CD4-positive, CD25-positive, alpha-beta regulatory T cell (primary cell): ENCODE results near the gene BDH1. TPM values are rescaled to one million over a fixed set of nuclear protein-coding genes. Genes with fewer than 3 reads are reported as not detected.

ENCODE experiments used
- ATAC-seq, 2 donors: fragments of 150-1000 bp; cut with Tn5 transposase; one replicate each; pipeline ENCODE4 v1.10.0; 2021; ENCODE audit warnings: low read depth in 2 of 2, moderate number of reproducible peaks in 2 of 2, moderate library complexity in 1 of 2
- DNase-seq, 3 donors: peaks; one replicate each; pipeline versions ENCODE4 v3.0.0 to v3.0.0-alpha.2; 2012 to 2022; ENCODE audit warnings: mixed read lengths in 1 of 3
- H3K27ac ChIP-seq: one replicate; pipeline ENCODE4 v1.7.0; 2013; ENCODE audit warnings: mild to moderate bottlenecking, low read length; ENCODE audit not compliant: insufficient read depth, poor library complexity, severe bottlenecking
- H3K27me3 ChIP-seq: one replicate; pipeline ENCODE4 v1.7.0; 2013; ENCODE audit warnings: low read length; ENCODE audit not compliant: control insufficient read depth, insufficient read depth
- H3K36me3 ChIP-seq: one replicate; pipeline ENCODE4 v1.7.0; 2013; ENCODE audit warnings: mild to moderate bottlenecking, low read length, moderate library complexity; ENCODE audit not compliant: control insufficient read depth, insufficient read depth
- H3K4me1 ChIP-seq: 2 replicates; pipeline ENCODE4 v1.7.0; 2013; ENCODE audit warnings: mild to moderate bottlenecking, low read length; ENCODE audit not compliant: insufficient read depth, control insufficient read depth, poor library complexity, severe bottlenecking
- H3K4me3 ChIP-seq: one replicate; pipeline ENCODE4 v1.7.0; 2013; ENCODE audit warnings: low read depth, mild to moderate bottlenecking, low read length, moderate library complexity
- H3K9me3 ChIP-seq, 2 experiments: 1 replicate in 1 of 2; 2 replicates in 1 of 2; pipeline ENCODE4 v1.7.0; 2013; ENCODE audit warnings: low read length in 2 of 2, mild to moderate bottlenecking in 1 of 2, moderate library complexity in 1 of 2; ENCODE audit not compliant: control insufficient read depth in 2 of 2
- H3K27ac Mint-ChIP-seq, 3 donors: one replicate each; pipeline ENCODE4 v1.8.0; 2020 to 2022; ENCODE audit warnings: mild to moderate bottlenecking in 3 of 3, mixed read lengths in 3 of 3, moderate library complexity in 2 of 3
- H3K27me3 Mint-ChIP-seq: one replicate; pipeline ENCODE4 v1.8.0; 2022; ENCODE audit warnings: mild to moderate bottlenecking, mixed read lengths
- H3K36me3 Mint-ChIP-seq: one replicate; pipeline ENCODE4 v1.8.0; 2020; ENCODE audit warnings: mixed read lengths
- H3K4me1 Mint-ChIP-seq, 4 donors: one replicate each; pipeline ENCODE4 v1.8.0; 2020 to 2022; ENCODE audit warnings: mixed read lengths in 4 of 4, mild to moderate bottlenecking in 1 of 4
- H3K4me3 Mint-ChIP-seq, 4 donors: one replicate each; pipeline ENCODE4 v1.8.0; 2020 to 2022; ENCODE audit warnings: mild to moderate bottlenecking in 4 of 4, mixed read lengths in 4 of 4, moderate library complexity in 3 of 4
- H3K9me3 Mint-ChIP-seq, 7 donors: one replicate each; pipeline ENCODE4 v1.8.0; 2020 to 2022; ENCODE audit warnings: mixed read lengths in 7 of 7, mild to moderate bottlenecking in 3 of 7, moderate library complexity in 2 of 7
- polyA plus RNA-seq, 4 donors: library from polyadenylated mRNA; unstranded; fragments of 300-500 nt; fragmentation: Illumina TruSeq; gene quantifications; one replicate each; pipeline ENCODE4 v1.2.3, GENCODE V29; 2021
- total RNA-seq: library from RNA; stranded (reverse); gene quantifications from one replicate; pipeline ENCODE4 v1.2.3, GENCODE V29; 2022

The BDH1 gene
- total and polyA plus RNA-seq, 5 donors from 2014 or later: 13.5 to 29.8 (median 20.3) TPM

GRCh38 chr3:197552198-197552597 lies 3.6 kb downstream of the BDH1 start:
- H3K4me3 ChIP-seq: no peak overlapping the region
- DNase-seq: no peak
- no peaks in the 10 kb centered on the region for H3K27me3 ChIP-seq
- H3K4me3 Mint-ChIP-seq: peak overlapping the region in 1 of 4 donors; percentile 57
- peaks cover 0 to 2% (median 0%) of the 10 kb centered on the region in 7 donors for H3K9me3 Mint-ChIP-seq
- ATAC-seq: no peak
- no peak overlapping the region for H3K27ac ChIP-seq
- H3K36me3 Mint-ChIP-seq: peaks cover 11% of the 10 kb centered on the region
- H3K27me3 Mint-ChIP-seq: peaks cover 4% of the 10 kb centered on the region
- H3K36me3 ChIP-seq: no peaks in the 10 kb centered on the region
- peaks cover 12 to 35% (median 24%) of the 10 kb centered on the region in 4 donors for H3K4me1 Mint-ChIP-seq
- no peak overlapping the region for H3K27ac Mint-ChIP-seq
- H3K4me1 ChIP-seq: peaks cover 15% of the 10 kb centered on the region
- H3K9me3 ChIP-seq: no peaks in the 10 kb centered on the region

- H3K27me3 ChIP-seq: no peaks in the 10 kb centered on the region
- peaks cover 10% of the 10 kb centered on the region for H3K4me1 ChIP-seq
- H3K27ac ChIP-seq: no peak overlapping the region
- H3K4me3 ChIP-seq: no peak overlapping the region
- H3K27ac Mint-ChIP-seq: no peak overlapping the region
- peaks cover 12% of the 10 kb centered on the region for H3K36me3 Mint-ChIP-seq
- H3K4me1 Mint-ChIP-seq: peaks cover 9 to 39% (median 23%) of the 10 kb centered on the region in 4 donors
- H3K9me3 Mint-ChIP-seq: peaks cover 0 to 2% (median 0%) of the 10 kb centered on the region in 7 donors
- H3K4me3 Mint-ChIP-seq: peak overlapping the region in 1 of 4 donors; percentile 35
- H3K36me3 ChIP-seq: peaks cover 2% of the 10 kb centered on the region
- no peaks in the 10 kb centered on the region for H3K27me3 Mint-ChIP-seq
- no peaks in the 10 kb centered on the region for H3K9me3 ChIP-seq
- DNase-seq (no peak), ATAC-seq (no peak)
Measured at GRCh38 chr3:197550489-197550888, 5.3 kb downstream of the BDH1 start.

- ATAC-seq (no peak), DNase-seq (no peak)
- Histone ChIP-seq H3K4me3 (no peak overlapping the region), H3K36me3 (peaks cover 9% of the 10 kb centered on the region), H3K9me3 (no peaks in the 10 kb centered on the region), H3K27me3 (no peaks in the 10 kb centered on the region), H3K27ac (no peak overlapping the region), H3K4me1 (peaks cover 7% of the 10 kb centered on the region)
- H3K27ac Mint-ChIP-seq: no peak overlapping the region
- no peak overlapping the region for H3K4me3 Mint-ChIP-seq
- H3K4me1 Mint-ChIP-seq: peaks cover 6 to 42% (median 24%) of the 10 kb centered on the region in 4 donors
- no peaks in the 10 kb centered on the region for H3K27me3 Mint-ChIP-seq
- H3K36me3 Mint-ChIP-seq: peaks cover 20% of the 10 kb centered on the region
- H3K9me3 Mint-ChIP-seq: peaks cover 0 to 2% (median 0%) of the 10 kb centered on the region in 7 donors
Measured at GRCh38 chr3:197549261-197549885, 6.4 kb downstream of the BDH1 start.

- ATAC-seq: no peak
- Mint-ChIP-seq H3K27me3 (no peaks in the 10 kb centered on the region), H3K4me1 (peaks cover 0 to 30% (median 17%) of the 10 kb centered on the region in 4 donors), H3K36me3 (peaks cover 29% of the 10 kb centered on the region), H3K4me3 (no peak overlapping the region), H3K27ac (peak overlapping the region in 2 of 3 donors; percentile 45 to 62), H3K9me3 (no peaks in the 10 kb centered on the region)
- no peak for DNase-seq
- peaks cover 11% of the 10 kb centered on the region for H3K36me3 ChIP-seq
- no peak overlapping the region for H3K4me3 ChIP-seq
- no peak overlapping the region for H3K27ac ChIP-seq
- no peaks in the 10 kb centered on the region for H3K27me3 ChIP-seq
- no peaks in the 10 kb centered on the region for H3K9me3 ChIP-seq
- no peaks in the 10 kb centered on the region for H3K4me1 ChIP-seq
Measured at GRCh38 chr3:197547306-197548011, 8.3 kb downstream of the BDH1 start.

- Mint-ChIP-seq H3K4me3 (no peak overlapping the region), H3K9me3 (no peaks in the 10 kb centered on the region), H3K27me3 (no peaks in the 10 kb centered on the region), H3K27ac (no peak overlapping the region), H3K36me3 (peaks cover 22% of the 10 kb centered on the region), H3K4me1 (peaks cover 0 to 21% (median 15%) of the 10 kb centered on the region in 4 donors)
- H3K4me3 ChIP-seq: no peak overlapping the region
- H3K36me3 ChIP-seq: peaks cover 11% of the 10 kb centered on the region
- H3K27ac ChIP-seq: no peak overlapping the region
- ATAC-seq (no peak), DNase-seq (no peak)
- H3K27me3 ChIP-seq: no peaks in the 10 kb centered on the region
- H3K4me1 ChIP-seq: no peaks in the 10 kb centered on the region
- no peaks in the 10 kb centered on the region for H3K9me3 ChIP-seq
Measured at GRCh38 chr3:197546307-197547085, 9.3 kb downstream of the BDH1 start.

GRCh38 chr3:197545571-197545970 lies 10.2 kb downstream of the BDH1 start:
- no peak overlapping the region for H3K4me3 ChIP-seq
- no peaks in the 10 kb centered on the region for H3K4me1 ChIP-seq
- Mint-ChIP-seq H3K4me3 (no peak overlapping the region), H3K36me3 (peaks cover 22% of the 10 kb centered on the region), H3K4me1 (peaks cover 0 to 16% (median 11%) of the 10 kb centered on the region in 4 donors), H3K27me3 (no peaks in the 10 kb centered on the region), H3K27ac (no peak overlapping the region), H3K9me3 (no peaks in the 10 kb centered on the region)
- H3K27ac ChIP-seq: no peak overlapping the region
- H3K9me3 ChIP-seq: no peaks in the 10 kb centered on the region
- H3K36me3 ChIP-seq: peaks cover 11% of the 10 kb centered on the region
- no peaks in the 10 kb centered on the region for H3K27me3 ChIP-seq
- ATAC-seq (no peak), DNase-seq (no peak)

GRCh38 chr3:197545101-197545500 lies 10.7 kb downstream of the BDH1 start:
- H3K4me3 ChIP-seq: no peak overlapping the region
- no peaks in the 10 kb centered on the region for H3K4me1 ChIP-seq
- Mint-ChIP-seq H3K36me3 (peaks cover 22% of the 10 kb centered on the region), H3K4me1 (peaks cover 0 to 16% (median 9%) of the 10 kb centered on the region in 4 donors), H3K27ac (no peak overlapping the region), H3K9me3 (no peaks in the 10 kb centered on the region), H3K4me3 (no peak overlapping the region), H3K27me3 (no peaks in the 10 kb centered on the region)
- no peak overlapping the region for H3K27ac ChIP-seq
- H3K27me3 ChIP-seq: no peaks in the 10 kb centered on the region
- no peak for DNase-seq
- no peaks in the 10 kb centered on the region for H3K9me3 ChIP-seq
- H3K36me3 ChIP-seq: peaks cover 11% of the 10 kb centered on the region
- ATAC-seq: no peak
